Measurements from ENCODE around the gene STAT4.

- no peak for TF ChIP-seq EP300 (IDR thresholded peaks at IDR 0.05)
- TF ChIP-seq, protein P1, sequence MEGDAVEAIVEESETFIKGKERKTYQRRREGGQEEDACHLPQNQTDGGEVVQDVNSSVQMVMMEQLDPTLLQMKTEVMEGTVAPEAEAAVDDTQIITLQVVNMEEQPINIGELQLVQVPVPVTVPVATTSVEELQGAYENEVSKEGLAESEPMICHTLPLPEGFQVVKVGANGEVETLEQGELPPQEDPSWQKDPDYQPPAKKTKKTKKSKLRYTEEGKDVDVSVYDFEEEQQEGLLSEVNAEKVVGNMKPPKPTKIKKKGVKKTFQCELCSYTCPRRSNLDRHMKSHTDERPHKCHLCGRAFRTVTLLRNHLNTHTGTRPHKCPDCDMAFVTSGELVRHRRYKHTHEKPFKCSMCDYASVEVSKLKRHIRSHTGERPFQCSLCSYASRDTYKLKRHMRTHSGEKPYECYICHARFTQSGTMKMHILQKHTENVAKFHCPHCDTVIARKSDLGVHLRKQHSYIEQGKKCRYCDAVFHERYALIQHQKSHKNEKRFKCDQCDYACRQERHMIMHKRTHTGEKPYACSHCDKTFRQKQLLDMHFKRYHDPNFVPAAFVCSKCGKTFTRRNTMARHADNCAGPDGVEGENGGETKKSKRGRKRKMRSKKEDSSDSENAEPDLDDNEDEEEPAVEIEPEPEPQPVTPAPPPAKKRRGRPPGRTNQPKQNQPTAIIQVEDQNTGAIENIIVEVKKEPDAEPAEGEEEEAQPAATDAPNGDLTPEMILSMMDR (IDR thresholded peaks at IDR 0.05), result no peak
- no peak for TF ChIP-seq POLR2A (IDR thresholded peaks at IDR 0.05)
- no peak for TF ChIP-seq POLR2AphosphoS5 (IDR thresholded peaks at IDR 0.05)
Measured at GRCh38 chr2:191188550-191189093, 37.8 kb upstream of the STAT4 start.
